Effector memory CD4-positive, alpha-beta T cell (primary cell): ENCODE data around the gene SEL1L2.

Source experiments
- DNase-seq, 3 donors: peaks; one replicate each; pipeline ENCODE4 v3.0.0-alpha.2; 2020
- H3K27ac ChIP-seq: 2 replicates; pipeline ENCODE4 v1.7.0; 2013; ENCODE audit warnings: mild to moderate bottlenecking, low read length, moderate library complexity; ENCODE audit not compliant: insufficient read depth, poor library complexity, severe bottlenecking
- H3K27me3 ChIP-seq: replicated peaks from 2 replicates; pipeline ENCODE4 v1.7.0; 2013; ENCODE audit warnings: mild to moderate bottlenecking, low read length; ENCODE audit not compliant: insufficient read depth, control insufficient read depth, poor library complexity, severe bottlenecking
- H3K36me3 ChIP-seq: 2 replicates; pipeline ENCODE4 v1.7.0; 2013; ENCODE audit warnings: mild to moderate bottlenecking, low read length, moderate library complexity; ENCODE audit not compliant: control insufficient read depth, insufficient read depth
- H3K4me1 ChIP-seq: 2 replicates; pipeline ENCODE4 v1.7.0; 2013; ENCODE audit warnings: low read length, mild to moderate bottlenecking; ENCODE audit not compliant: control insufficient read depth, insufficient read depth, poor library complexity, severe bottlenecking
- H3K4me3 ChIP-seq: 2 replicates; pipeline ENCODE4 v1.7.0; 2013; ENCODE audit warnings: low read length, low read depth, mild to moderate bottlenecking; ENCODE audit not compliant: insufficient read depth, poor library complexity, severe bottlenecking
- H3K9me3 ChIP-seq: 2 replicates; pipeline ENCODE4 v1.7.0; 2013; ENCODE audit warnings: mild to moderate bottlenecking, low read length, moderate library complexity; ENCODE audit not compliant: control insufficient read depth

Gene SEL1L2

GRCh38 chr20:13857961-13858360 is 132.5 kb downstream of the SEL1L2 start:
- Histone ChIP-seq H3K9me3 (no peaks in the 10 kb centered on the region), H3K36me3 (no peaks in the 10 kb centered on the region), H3K27me3 (no peaks in the 10 kb centered on the region), H3K4me1 (no peaks in the 10 kb centered on the region), H3K4me3 (no peak overlapping the region), H3K27ac (no peak overlapping the region)
- DNase-seq, result no peak

DNA sequence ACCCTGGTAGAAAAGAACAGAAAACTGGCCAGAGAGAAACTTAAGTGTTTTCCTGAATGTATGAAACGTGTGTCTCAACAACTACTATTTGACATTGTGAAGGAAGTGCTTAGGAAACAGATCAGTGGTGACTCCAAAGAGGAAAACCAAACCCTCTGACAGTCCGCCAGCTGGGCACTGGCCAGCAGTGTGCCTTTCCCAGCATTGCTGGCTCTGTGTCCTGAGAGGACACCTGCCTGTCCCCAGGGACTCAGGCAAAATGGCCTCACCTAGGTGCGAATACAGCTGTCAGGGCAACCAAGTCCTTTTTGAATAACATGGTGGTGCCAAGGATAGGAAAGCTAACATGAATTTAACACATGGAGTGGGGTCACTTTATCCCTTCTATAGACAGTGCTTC is 133.1 kb downstream of the SEL1L2 start:
- H3K27me3 ChIP-seq, result no peaks in the 10 kb centered on the region
- H3K27ac ChIP-seq, result no peak overlapping the region
- no peak for DNase-seq
- no peak overlapping the region for H3K4me3 ChIP-seq
- no peaks in the 10 kb centered on the region for H3K36me3 ChIP-seq
- no peaks in the 10 kb centered on the region for H3K9me3 ChIP-seq
- no peaks in the 10 kb centered on the region for H3K4me1 ChIP-seq

DNA sequence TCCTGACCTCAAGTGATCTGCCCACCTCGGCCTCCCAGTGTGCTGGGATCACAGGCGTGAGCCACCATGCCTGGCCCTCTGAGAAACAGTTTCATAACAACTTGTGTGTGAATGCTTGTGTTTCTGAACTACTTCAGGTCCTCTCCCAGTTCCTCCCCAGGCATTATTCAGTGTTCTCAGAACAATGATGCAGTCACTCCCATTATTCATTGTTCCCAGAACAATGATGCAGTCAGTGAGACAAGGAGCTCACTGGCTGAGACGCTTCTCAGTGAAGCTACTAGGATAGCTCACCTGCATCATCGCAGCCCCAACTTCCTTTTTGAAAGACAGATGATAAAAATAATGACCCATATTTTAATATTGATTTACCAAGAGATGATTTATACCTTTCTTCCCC is 134.1 kb downstream of the SEL1L2 start:
- H3K9me3 ChIP-seq, result no peaks in the 10 kb centered on the region
- no peaks in the 10 kb centered on the region for H3K27me3 ChIP-seq
- DNase-seq, result no peak
- H3K4me3 ChIP-seq, result no peak overlapping the region
- H3K4me1 ChIP-seq, result no peaks in the 10 kb centered on the region
- H3K36me3 ChIP-seq, result no peaks in the 10 kb centered on the region
- no peak overlapping the region for H3K27ac ChIP-seq

- Histone ChIP-seq H3K4me1 (no peaks in the 10 kb centered on the region), H3K9me3 (no peaks in the 10 kb centered on the region), H3K27ac (no peak overlapping the region), H3K27me3 (no peaks in the 10 kb centered on the region), H3K4me3 (no peak overlapping the region), H3K36me3 (no peaks in the 10 kb centered on the region)
- DNase-seq, result no peak
These were observed 134.8 kb downstream of the SEL1L2 start for GRCh38 chr20:13855613-13856012.

- H3K27me3 ChIP-seq, result no peaks in the 10 kb centered on the region
- H3K27ac ChIP-seq, result no peak overlapping the region
- H3K36me3 ChIP-seq, result no peaks in the 10 kb centered on the region
- H3K9me3 ChIP-seq, result no peaks in the 10 kb centered on the region
- no peak for DNase-seq
- no peaks in the 10 kb centered on the region for H3K4me1 ChIP-seq
- H3K4me3 ChIP-seq, result no peak overlapping the region
These were observed 138.1 kb downstream of the SEL1L2 start for GRCh38 chr20:13852306-13852705.

DNA sequence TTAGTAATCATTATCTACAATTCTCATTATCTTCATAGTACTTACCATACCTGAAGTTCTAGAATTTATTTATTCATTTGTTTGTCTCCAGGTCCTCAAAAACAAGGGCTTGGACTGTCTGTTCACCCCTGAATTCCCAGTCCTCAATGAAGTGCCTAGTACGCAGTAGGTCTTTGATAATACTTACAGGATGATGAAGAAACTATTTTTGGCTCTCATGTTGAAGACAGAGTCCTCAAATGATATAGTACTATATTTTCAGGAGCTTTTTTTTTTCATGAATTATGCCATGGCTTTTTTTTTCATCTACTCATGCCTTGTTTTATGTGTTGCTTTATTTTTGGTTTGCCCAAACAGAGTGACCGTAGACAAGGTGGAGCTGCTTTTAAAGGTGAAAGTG is 139.1 kb downstream of the SEL1L2 start:
- DNase-seq, result no peak
- Histone ChIP-seq H3K4me3 (no peak overlapping the region), H3K36me3 (no peaks in the 10 kb centered on the region), H3K27ac (no peak overlapping the region), H3K27me3 (no peaks in the 10 kb centered on the region), H3K9me3 (no peaks in the 10 kb centered on the region), H3K4me1 (no peaks in the 10 kb centered on the region)

GRCh38 chr20:13844296-13844695 is 146.1 kb downstream of the SEL1L2 start:
- no peak for DNase-seq
- Histone ChIP-seq H3K27ac (no peak overlapping the region), H3K9me3 (no peaks in the 10 kb centered on the region), H3K36me3 (no peaks in the 10 kb centered on the region), H3K4me1 (no peaks in the 10 kb centered on the region), H3K4me3 (no peak overlapping the region), H3K27me3 (no peaks in the 10 kb centered on the region)

GRCh38 chr20:13841206-13841605 is 149.2 kb downstream of the SEL1L2 start:
- Histone ChIP-seq H3K36me3 (no peaks in the 10 kb centered on the region), H3K27ac (no peak overlapping the region), H3K4me3 (no peak overlapping the region), H3K27me3 (no peaks in the 10 kb centered on the region), H3K4me1 (no peaks in the 10 kb centered on the region), H3K9me3 (no peaks in the 10 kb centered on the region)
- DNase-seq, result no peak

DNA sequence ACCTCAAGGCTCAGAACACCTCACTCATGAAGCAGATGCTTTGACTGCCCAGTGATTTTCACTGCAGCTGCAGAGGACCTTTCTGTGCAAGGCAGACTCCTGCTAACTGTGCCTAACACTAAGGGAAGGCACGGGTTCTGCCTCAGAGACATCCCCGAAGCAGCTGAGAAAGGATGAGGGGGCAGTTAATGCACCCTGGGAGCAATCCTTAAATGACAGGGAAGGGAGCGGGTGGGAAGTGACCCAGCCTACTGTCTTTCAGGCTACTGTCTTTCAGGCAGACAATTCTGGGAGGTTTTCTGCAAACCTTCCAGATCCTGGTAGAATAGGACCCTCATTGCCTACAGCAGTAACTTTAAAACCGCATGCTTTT is 150.3 kb downstream of the SEL1L2 start:
- no peak overlapping the region for H3K4me3 ChIP-seq
- H3K27ac ChIP-seq, result no peak overlapping the region
- H3K36me3 ChIP-seq, result no peaks in the 10 kb centered on the region
- no peak for DNase-seq
- no peaks in the 10 kb centered on the region for H3K4me1 ChIP-seq
- H3K9me3 ChIP-seq, result no peaks in the 10 kb centered on the region
- no peaks in the 10 kb centered on the region for H3K27me3 ChIP-seq

GRCh38 chr20:13839421-13840092 is 150.9 kb downstream of the SEL1L2 start:
- Histone ChIP-seq H3K27me3 (no peaks in the 10 kb centered on the region), H3K4me3 (no peak overlapping the region), H3K27ac (no peak overlapping the region), H3K4me1 (no peaks in the 10 kb centered on the region), H3K36me3 (no peaks in the 10 kb centered on the region), H3K9me3 (no peaks in the 10 kb centered on the region)
- DNase-seq, result no peak
